Activated CD4-positive, alpha-beta T cell treated with anti-CD3 and anti-CD28 coated beads, Interleukin-2, amount 10 ng/mL, durations not matched to agents 24 days and 14 days (primary cell): Measurements from ENCODE around the gene HOXC12. TPM values are rescaled to one million over a fixed set of nuclear protein-coding genes. Genes with fewer than 3 reads are reported as not detected.

Experiments used
- DNase-seq: peaks from one replicate; pipeline ENCODE4 v3.0.0; 2022
- H3K27ac Mint-ChIP-seq: one replicate; pipeline ENCODE4 v1.8.0; 2022; ENCODE audit warnings: mild to moderate bottlenecking, mixed read lengths
- H3K27me3 Mint-ChIP-seq: one replicate; pipeline ENCODE4 v1.8.0; 2022; ENCODE audit warnings: mixed read lengths
- H3K36me3 Mint-ChIP-seq: one replicate; pipeline ENCODE4 v1.8.0; 2022; ENCODE audit warnings: low read depth, mild to moderate bottlenecking, mixed read lengths
- H3K4me1 Mint-ChIP-seq: one replicate; pipeline ENCODE4 v1.8.0; 2021; ENCODE audit warnings: mixed read lengths
- H3K4me3 Mint-ChIP-seq: one replicate; pipeline ENCODE4 v1.8.0; 2022; ENCODE audit warnings: mild to moderate bottlenecking, moderate library complexity, mixed read lengths
- H3K9me3 Mint-ChIP-seq: one replicate; pipeline ENCODE4 v1.8.0; 2021; ENCODE audit warnings: mixed read lengths
- intact Hi-C: fragments of 100-400 bp; cut with micrococcal nuclease; formaldehyde crosslinking; loops from one replicate; pipeline ENCODE4 v1.15.1; 2023
- total RNA-seq: library from RNA; stranded (reverse); gene quantifications from 2 replicates; pipeline ENCODE4 v1.2.3, GENCODE V29; 2022

The HOXC12 gene
- total RNA-seq, 1 donor from 2014 or later, result not detected

DNA sequence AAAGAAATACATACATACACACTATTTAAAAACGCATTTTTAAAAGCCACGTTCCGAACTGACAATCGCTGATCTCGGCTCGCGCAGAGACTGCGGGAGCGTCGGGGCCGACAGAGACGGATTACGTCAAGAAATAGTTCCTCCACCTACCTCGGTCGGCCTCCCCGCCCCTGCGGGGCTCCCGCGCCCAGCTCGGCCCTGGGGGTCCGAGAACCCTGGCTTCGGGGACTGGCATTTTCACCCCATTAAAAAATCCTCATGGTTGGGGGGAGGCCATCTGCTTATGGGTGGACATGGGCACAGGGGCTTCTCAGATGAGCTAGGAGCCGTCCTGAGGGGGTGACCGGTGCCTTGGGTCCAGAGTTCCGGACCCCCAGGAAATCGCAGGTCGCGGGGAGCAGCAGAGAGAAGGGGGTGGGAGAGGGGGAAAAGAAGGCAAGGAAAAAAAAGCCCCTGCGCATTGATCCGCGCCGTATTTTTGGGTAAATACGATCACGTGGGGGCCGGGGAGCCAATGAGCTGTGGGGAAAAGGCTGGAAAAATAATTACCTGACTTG is 44.9 kb downstream of the HOXC12 start:
- Mint-ChIP-seq H3K27ac (peak overlapping the region; percentile 56), H3K9me3 (no peaks in the 10 kb centered on the region), H3K36me3 (no peaks in the 10 kb centered on the region), H3K4me1 (peaks cover 21% of the 10 kb centered on the region), H3K4me3 (peak overlapping the region; percentile 39), H3K27me3 (peaks cover 92% of the 10 kb centered on the region)
- DNase-seq, result no peak
- intact Hi-C loops, result loop anchor here (5.0 to 10.0 kb wide), 4 partner anchors 33 to 365 kb away; partner anchors contain the start of genes GPR84, HOXC13, HOXC4 and HOXC5

DNA sequence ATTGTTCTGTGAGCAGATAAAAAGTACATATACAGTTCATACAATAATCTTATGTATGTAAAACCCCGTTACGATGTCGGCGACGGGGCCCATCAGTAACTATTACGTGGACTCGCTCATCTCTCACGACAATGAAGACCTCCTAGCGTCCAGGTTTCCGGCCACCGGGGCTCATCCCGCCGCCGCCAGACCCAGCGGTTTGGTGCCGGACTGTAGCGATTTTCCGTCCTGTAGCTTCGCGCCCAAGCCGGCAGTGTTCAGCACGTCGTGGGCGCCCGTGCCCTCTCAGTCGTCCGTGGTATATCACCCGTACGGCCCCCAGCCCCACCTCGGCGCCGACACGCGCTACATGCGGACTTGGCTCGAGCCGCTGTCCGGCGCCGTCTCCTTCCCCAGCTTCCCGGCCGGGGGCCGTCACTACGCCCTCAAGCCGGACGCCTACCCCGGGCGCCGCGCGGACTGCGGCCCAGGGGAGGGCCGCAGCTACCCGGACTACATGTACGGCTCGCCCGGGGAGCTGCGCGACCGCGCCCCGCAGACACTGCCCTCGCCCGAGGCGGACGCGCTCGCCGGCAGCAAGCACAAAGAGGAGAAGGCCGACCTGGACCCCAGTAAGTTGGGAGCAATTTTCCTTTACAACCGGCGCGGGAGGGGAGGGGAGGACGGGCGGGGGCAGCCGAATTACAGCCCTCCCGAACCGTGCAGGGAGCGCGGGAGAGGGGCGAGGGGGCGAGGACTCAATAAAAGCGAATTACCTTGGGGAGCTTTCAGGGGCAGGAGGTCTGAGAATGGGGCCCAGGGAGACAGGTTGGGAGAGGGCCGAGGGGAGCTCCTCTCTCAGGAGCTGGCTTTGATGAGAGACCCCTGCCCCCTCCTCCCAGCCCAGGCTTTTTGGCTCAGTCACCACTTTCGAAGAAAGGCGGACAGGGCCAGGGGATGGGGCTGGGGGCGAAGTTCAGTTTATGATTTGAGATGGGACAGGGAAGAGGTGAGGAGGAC is 45.7 kb downstream of the HOXC12 start, which contains the start of gene HOXC9:
HOXC9 (plus strand) TSS at position 46 of the 999 bp plus-strand sequence; CDS start at position 74, 28 bp downstream.
- no peak for DNase-seq
- no peaks in the 10 kb centered on the region for H3K36me3 Mint-ChIP-seq
- H3K27me3 Mint-ChIP-seq, result peaks cover 92% of the 10 kb centered on the region
- H3K4me3 Mint-ChIP-seq, result peak within 1 kb of the TSS; percentile 39
- H3K9me3 Mint-ChIP-seq, result no peaks in the 10 kb centered on the region
- peaks cover 20% of the 10 kb centered on the region for H3K4me1 Mint-ChIP-seq
- intact Hi-C loops, result loop anchor here (10.0 kb wide), 1 partner anchor 364 kb away; the partner anchor contains the start of gene GPR84
- peak within 1 kb of the TSS; percentile 56 for H3K27ac Mint-ChIP-seq

DNA sequence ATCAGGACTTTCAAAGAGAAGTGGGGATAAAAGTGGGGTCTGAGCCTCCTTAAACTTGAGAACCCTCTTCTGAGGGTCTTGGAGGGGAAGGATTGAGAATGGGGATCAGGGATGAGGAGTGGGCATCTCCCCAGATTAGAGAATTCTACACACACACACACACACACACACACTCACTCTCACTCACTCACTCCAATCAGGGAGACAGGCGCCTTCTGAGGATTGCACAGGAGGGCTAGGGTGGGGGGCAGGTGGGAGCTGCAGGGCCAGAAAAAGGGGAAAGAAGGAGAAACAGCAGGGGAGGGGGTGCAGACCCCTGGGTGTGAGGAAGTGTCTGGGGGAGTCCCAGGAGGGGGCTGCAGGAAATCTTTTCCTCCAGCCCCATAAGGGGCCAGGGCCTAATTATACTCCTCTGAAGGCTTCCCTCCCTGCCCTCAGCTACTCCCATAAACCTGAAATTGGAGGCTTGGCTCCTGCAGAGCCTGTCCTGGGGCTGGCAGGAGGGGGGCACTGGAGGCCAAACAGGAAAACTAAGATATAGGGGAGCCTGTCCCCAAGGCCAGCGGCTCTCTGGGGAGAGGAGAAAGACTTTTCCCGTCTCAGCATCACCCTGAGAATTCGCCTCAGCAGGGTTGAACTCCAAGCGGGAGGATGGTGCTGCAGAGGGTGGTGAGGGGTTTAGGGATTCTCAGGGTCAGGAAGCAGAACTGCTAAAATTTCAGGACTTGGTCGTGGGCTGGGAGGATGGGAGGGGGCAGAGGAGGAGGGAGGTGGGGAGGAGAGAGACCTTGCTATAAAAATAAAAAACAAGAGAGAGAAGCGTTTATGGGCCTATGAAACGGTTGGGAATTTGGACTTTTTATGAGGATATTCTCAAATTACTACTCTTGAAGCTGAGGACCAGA is 46.8 kb downstream of the HOXC12 start:
- no peaks in the 10 kb centered on the region for H3K36me3 Mint-ChIP-seq
- H3K27me3 Mint-ChIP-seq, result peaks cover 94% of the 10 kb centered on the region
- H3K4me1 Mint-ChIP-seq, result peaks cover 22% of the 10 kb centered on the region
- H3K9me3 Mint-ChIP-seq, result no peaks in the 10 kb centered on the region
- H3K27ac Mint-ChIP-seq, result peak overlapping the region; percentile 34
- no peak overlapping the region for H3K4me3 Mint-ChIP-seq
- DNase-seq, result no peak
- intact Hi-C loops, result loop anchor here (10.0 kb wide), 1 partner anchor 363 kb away; the partner anchor contains the start of gene GPR84

DNA sequence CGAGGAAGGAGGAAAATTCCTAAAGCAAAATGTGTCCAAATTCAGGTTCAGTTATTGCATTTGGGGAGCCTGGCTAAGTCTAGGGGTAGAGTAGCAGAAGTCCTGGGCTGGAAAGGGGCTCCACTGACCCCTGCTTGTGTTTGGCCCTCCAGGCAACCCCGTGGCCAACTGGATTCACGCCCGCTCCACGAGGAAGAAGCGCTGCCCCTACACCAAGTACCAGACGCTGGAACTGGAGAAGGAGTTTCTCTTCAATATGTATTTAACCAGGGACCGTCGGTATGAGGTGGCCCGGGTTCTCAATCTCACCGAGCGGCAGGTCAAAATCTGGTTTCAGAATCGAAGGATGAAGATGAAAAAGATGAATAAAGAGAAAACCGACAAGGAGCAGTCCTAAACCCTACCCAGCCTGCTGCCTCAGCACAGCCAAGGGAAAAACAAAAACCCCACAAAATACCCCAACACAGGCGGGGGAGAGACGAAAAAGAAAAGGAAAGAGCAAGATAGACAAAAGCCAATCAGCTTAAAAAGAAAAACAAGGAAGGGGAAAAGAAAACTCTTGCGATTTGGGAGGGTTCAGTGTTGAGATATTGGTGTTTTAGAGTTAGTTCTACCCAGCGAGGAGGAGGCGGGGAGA is 47.7 kb downstream of the HOXC12 start:
- no peaks in the 10 kb centered on the region for H3K36me3 Mint-ChIP-seq
- H3K4me3 Mint-ChIP-seq, result no peak overlapping the region
- peaks cover 97% of the 10 kb centered on the region for H3K27me3 Mint-ChIP-seq
- H3K4me1 Mint-ChIP-seq, result peaks cover 24% of the 10 kb centered on the region
- H3K27ac Mint-ChIP-seq, result no peak overlapping the region
- intact Hi-C loops, result loop anchor here (10.0 kb wide), 1 partner anchor 362 kb away; the partner anchor contains the start of gene GPR84
- no peak for DNase-seq
- H3K9me3 Mint-ChIP-seq, result no peaks in the 10 kb centered on the region

DNA sequence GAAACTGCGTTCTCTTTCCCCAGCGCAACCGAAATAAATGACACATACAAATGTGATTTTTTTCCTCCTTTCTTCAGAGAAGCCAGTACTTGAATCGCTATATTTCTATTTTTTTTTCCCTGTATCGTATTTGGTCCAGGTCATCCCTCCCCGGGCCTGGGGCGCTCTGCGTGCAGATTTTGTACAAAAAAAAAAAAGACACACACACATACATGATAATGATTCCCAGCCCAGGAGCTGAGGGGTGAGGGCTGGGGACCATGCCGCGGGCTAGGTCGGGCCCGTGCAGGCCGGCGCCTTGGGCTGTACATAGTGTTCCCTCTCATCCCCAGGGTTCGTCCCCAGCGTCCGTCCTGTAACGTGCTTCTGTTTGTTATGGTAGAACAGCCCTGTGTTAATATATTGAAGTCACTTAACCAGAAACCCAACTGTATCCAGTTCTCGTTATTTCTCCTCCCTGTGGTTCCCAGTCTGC is 48.2 kb downstream of the HOXC12 start:
- Mint-ChIP-seq H3K27ac (no peak overlapping the region), H3K27me3 (peaks cover 96% of the 10 kb centered on the region), H3K4me1 (peaks cover 22% of the 10 kb centered on the region), H3K36me3 (no peaks in the 10 kb centered on the region), H3K4me3 (no peak overlapping the region), H3K9me3 (no peaks in the 10 kb centered on the region)
- DNase-seq, result no peak
- intact Hi-C loops, result loop anchor here (10.0 kb wide), 1 partner anchor 362 kb away; the partner anchor contains the start of gene GPR84

DNA sequence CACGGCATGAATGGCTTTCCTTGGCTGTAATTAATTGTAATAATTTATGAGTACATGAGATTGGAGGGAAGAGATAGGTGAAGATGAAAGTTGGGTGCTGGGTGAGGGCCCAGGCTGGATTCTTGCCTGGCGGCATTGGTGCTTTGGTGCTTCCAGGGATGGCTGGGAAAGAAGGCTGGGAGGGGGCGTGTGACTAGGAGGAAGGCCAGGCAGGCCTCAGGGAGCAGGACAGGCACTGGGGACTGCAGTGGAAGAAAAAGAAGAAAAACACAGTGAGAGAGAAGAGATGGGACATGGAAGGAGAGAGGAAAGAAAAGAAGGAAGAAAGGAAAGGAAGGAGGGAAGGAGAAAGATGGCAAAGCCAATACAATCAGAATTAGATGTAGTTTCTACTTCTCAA is 48.9 kb downstream of the HOXC12 start:
- H3K36me3 Mint-ChIP-seq, result no peaks in the 10 kb centered on the region
- H3K4me1 Mint-ChIP-seq, result peaks cover 22% of the 10 kb centered on the region
- peaks cover 96% of the 10 kb centered on the region for H3K27me3 Mint-ChIP-seq
- H3K9me3 Mint-ChIP-seq, result no peaks in the 10 kb centered on the region
- DNase-seq, result no peak
- intact Hi-C loops, result loop anchor here (10.0 kb wide), 1 partner anchor 361 kb away; the partner anchor contains the start of gene GPR84
- H3K4me3 Mint-ChIP-seq, result no peak overlapping the region
- no peak overlapping the region for H3K27ac Mint-ChIP-seq

DNA sequence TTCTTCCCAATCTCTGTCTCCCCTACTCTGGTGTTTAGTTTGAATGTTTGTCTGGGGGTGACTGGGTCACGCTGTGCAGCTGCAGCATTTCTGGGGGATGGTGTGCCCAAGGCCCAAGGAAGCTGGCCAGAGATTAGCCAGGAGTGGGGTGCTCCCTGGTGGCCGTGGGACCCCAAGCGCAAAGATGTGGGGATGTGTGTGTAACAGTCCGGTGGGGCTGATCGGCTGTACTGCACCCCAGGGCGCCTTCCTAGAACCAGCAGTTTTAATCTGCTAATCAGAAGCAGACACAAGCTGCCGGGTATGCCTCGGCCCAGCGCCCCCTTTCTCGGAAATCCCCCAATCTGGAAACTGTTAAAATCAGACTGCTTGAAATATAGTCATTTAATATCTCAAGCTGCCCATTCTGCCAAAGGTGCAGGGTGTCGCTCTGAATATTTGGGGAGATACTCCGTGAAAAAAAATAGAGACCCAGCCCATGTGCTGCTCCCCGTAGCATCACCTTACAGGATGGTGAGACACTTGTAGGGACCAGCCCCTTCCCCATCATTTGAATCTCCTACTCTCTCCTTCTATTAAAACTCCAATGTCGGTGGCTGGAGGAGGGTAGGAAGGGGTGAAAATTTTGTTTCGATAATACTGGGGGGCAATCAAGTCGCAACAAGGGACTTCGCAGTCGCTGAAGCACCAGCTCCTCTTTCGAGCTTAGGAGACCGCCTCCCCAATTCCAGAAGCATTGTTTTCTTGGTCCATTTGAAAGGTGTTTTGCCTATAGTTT is 49.5 kb downstream of the HOXC12 start:
- H3K4me1 Mint-ChIP-seq, result peaks cover 23% of the 10 kb centered on the region
- intact Hi-C loops, result loop anchor here (10.0 kb wide), 1 partner anchor 361 kb away; the partner anchor contains the start of gene GPR84

DNA sequence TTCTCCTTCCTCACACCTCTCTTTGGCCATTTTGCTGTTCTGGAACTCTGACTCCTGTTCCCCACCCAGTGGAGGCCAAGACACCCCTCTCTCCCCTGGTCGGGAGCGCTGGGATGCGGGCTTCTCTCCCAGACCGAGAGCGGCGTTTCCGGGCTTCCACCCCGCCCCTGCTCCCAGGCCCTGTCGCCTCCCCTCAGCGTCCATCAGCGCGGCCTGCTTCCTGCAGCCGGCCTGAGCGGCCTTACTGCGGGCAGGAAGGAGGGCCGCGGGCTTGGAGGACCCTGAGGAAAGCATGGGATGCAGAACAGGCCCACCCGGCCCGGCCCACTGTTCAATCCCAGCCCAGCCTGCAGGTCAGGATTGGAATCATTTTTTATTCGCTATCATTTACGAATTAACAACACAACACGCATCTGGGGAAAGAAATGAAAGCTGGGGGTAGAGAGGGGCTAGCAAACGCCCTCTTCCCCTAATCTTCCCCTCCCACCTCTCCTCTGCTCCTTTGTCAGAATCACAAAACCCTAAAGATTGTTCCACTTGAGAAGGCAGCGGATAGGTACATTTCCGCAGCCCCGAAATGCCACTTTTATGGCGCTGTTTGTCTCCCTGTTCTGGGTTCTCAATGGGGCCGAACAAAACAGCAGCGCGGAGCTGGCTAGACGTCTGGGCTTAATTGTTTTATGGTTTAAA is 50.3 kb downstream of the HOXC12 start:
- Mint-ChIP-seq H3K4me3 (no peak overlapping the region), H3K27ac (no peak overlapping the region), H3K36me3 (no peaks in the 10 kb centered on the region), H3K27me3 (peaks cover 93% of the 10 kb centered on the region), H3K9me3 (no peaks in the 10 kb centered on the region), H3K4me1 (peaks cover 28% of the 10 kb centered on the region)
- intact Hi-C loops, result loop anchor here (10.0 kb wide), 1 partner anchor 360 kb away; the partner anchor contains the start of gene GPR84
- no peak for DNase-seq

More for the DNA sequence above, 49.5 kb downstream of the HOXC12 start:
- Mint-ChIP-seq H3K27ac (no peak overlapping the region), H3K27me3 (peaks cover 93% of the 10 kb centered on the region), H3K9me3 (no peaks in the 10 kb centered on the region), H3K36me3 (no peaks in the 10 kb centered on the region), H3K4me3 (no peak overlapping the region)
- DNase-seq, result no peak

DNA sequence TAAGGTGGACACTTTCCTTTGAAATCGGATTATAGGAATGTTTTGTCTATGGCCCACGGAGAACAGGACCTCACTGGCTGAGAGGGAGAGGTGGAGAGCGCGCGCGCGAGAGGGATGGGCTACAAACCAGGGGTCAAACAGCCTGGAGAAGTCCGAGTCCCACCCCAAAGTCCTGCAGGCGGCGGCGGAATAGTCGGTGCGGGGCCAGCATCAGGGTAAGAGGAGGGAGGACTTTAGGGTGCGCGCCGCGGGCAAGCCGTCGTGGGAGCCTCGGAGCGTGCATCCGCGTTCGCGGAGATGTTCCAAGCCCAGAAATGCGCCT is 50.8 kb downstream of the HOXC12 start:
- H3K4me1 Mint-ChIP-seq, result peaks cover 28% of the 10 kb centered on the region
- peak overlapping the region; percentile 20 for H3K27ac Mint-ChIP-seq
- peaks cover 95% of the 10 kb centered on the region for H3K27me3 Mint-ChIP-seq
- H3K9me3 Mint-ChIP-seq, result no peaks in the 10 kb centered on the region
- no peak overlapping the region for H3K4me3 Mint-ChIP-seq
- H3K36me3 Mint-ChIP-seq, result no peaks in the 10 kb centered on the region
- intact Hi-C loops, result loop anchor here (10.0 kb wide), 1 partner anchor 359 kb away; the partner anchor contains the start of gene GPR84
- no peak for DNase-seq

DNA sequence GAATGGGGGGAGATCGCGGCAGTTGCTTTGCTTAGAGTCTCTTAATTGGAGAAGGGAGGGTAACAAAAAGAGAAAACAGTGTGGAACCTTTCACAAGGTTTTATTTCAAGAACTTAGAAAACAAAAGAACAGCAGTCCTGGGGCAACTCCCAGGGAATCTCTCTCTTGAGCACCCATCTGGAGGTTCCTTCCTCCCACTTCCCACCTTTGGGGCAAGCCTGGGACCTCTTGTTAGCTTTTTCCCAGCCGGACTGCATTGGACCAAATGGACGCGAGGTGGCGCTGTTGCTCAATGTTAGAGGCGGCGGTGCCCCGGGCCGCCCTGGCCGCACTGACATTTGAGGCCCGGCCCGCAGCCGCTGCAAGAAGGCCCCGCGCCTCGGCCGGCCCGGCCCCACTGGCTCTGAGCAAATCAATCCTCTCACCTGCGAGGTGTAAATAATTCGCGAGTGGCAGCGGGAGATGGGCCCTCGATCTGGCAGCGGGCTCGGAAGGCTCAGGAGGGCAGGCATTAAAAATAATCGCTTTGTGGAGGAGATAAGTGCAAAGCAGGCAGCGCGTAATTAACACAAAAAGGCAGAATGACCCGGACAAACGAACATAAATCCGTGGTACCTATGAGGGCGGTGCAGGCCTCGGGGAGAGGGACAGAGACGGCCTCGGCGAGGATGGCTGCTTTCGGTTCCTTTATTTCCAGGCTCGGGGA is 51.3 kb downstream of the HOXC12 start:
- intact Hi-C loops, result loop anchor here (1.0 to 10.0 kb wide), 5 partner anchors 11 to 359 kb away; partner anchors contain the start of gene GPR84
- Mint-ChIP-seq H3K36me3 (no peaks in the 10 kb centered on the region), H3K9me3 (no peaks in the 10 kb centered on the region), H3K4me1 (peaks cover 28% of the 10 kb centered on the region), H3K27ac (peak overlapping the region; percentile 20), H3K27me3 (peaks cover 93% of the 10 kb centered on the region), H3K4me3 (peak overlapping the region; percentile 85)
- peak; percentile 95 for DNase-seq

DNA sequence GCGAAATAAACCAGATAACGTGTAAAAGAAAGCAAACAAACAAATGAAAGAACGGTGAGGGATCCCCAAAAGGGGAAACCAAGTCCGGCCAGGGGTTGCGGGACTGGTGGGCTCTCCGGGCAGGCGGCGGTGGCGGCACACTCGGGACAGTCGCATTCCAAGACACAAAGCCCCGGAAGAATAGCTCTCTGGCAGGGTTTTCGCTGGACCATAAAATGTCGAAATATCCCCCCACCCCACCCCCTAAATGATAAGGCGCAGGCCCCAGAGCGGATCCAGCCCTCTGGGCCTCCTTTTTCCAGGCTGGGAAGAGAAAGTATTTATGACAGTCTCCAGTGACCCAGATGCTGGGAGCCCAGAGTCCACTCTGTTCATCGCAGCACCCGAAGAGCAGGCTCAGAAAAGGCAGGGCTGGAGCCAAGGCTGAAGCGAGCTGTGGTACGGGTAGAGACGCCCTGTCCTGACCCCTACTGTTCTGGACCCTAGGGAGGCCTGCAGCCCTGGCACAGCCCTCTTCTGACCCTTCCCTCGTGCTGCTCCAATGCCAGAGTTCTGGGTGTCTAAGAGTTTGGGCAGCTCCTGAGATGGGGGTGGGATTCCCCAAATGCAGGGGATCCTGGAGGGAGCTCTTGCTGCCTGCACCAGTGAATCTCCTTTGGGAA is 52.0 kb downstream of the HOXC12 start:
- Mint-ChIP-seq H3K4me1 (peaks cover 33% of the 10 kb centered on the region), H3K4me3 (peak overlapping the region; percentile 85), H3K9me3 (no peaks in the 10 kb centered on the region), H3K36me3 (no peaks in the 10 kb centered on the region), H3K27me3 (peaks cover 93% of the 10 kb centered on the region), H3K27ac (no peak overlapping the region)
- intact Hi-C loops, result loop anchor here (1.0 to 10.0 kb wide), 5 partner anchors 11 to 358 kb away; partner anchors contain the start of gene GPR84
- no peak for DNase-seq
